ENCODE measurements around the gene NAV3.

The NAV3 gene

GRCh38 chr12:77830583-77831351 lies at the start of gene NAV3:
TSS of gene NAV3 (plus strand) at chr12:77830894. CDS start at chr12:77831462, 568 bp downstream.
- DNase-seq = no peak

GRCh38 chr12:77782034-77782433 lies 48.7 kb upstream of the NAV3 start:
- DNase-seq = no peak

- no peak for DNase-seq
Measured at GRCh38 chr12:77782766-77783165, 47.9 kb upstream of the NAV3 start.

- DNase-seq = no peak
Measured at GRCh38 chr12:77785211-77785610, 45.5 kb upstream of the NAV3 start.

- DNase-seq = no peak
Measured at GRCh38 chr12:77786675-77787074, 44.0 kb upstream of the NAV3 start.

- no peak for DNase-seq
Measured at GRCh38 chr12:77788231-77789168, 42.2 kb upstream of the NAV3 start.

GRCh38 chr12:77795699-77796098 lies 35.0 kb upstream of the NAV3 start:
- DNase-seq = no peak

GRCh38 chr12:77796775-77797174 lies 33.9 kb upstream of the NAV3 start:
- DNase-seq = no peak

- no peak for DNase-seq
Measured at GRCh38 chr12:77800501-77800900, 30.2 kb upstream of the NAV3 start.

- DNase-seq = no peak
Measured at GRCh38 chr12:77808534-77808933, 22.2 kb upstream of the NAV3 start.

GRCh38 chr12:77813558-77813957 lies 17.1 kb upstream of the NAV3 start:
- DNase-seq = no peak

GRCh38 chr12:77814386-77814785 lies 16.3 kb upstream of the NAV3 start:
- DNase-seq = no peak

GRCh38 chr12:77816196-77816595 lies 14.5 kb upstream of the NAV3 start:
- DNase-seq = no peak

- no peak for DNase-seq
Measured at GRCh38 chr12:77817276-77817675, 13.4 kb upstream of the NAV3 start.

- no peak for DNase-seq
Measured at GRCh38 chr12:77818351-77818750, 12.3 kb upstream of the NAV3 start.

- DNase-seq = no peak
Measured at GRCh38 chr12:77821699-77822203, 8.9 kb upstream of the NAV3 start.

- no peak for DNase-seq
Measured at GRCh38 chr12:77833329-77833728, 2.6 kb downstream of the NAV3 start.

- no peak for DNase-seq
Measured at GRCh38 chr12:77834618-77835017, 3.9 kb downstream of the NAV3 start.

GRCh38 chr12:77835969-77836368 lies 5.3 kb downstream of the NAV3 start:
- no peak for DNase-seq

- DNase-seq = no peak
Measured at GRCh38 chr12:77837876-77838291, 7.2 kb downstream of the NAV3 start.

- DNase-seq = no peak
Measured at GRCh38 chr12:77841521-77841920, 10.8 kb downstream of the NAV3 start.

GRCh38 chr12:77842430-77842829 lies 11.7 kb downstream of the NAV3 start:
- no peak for DNase-seq

- no peak for DNase-seq
Measured at GRCh38 chr12:77845831-77846230, 15.1 kb downstream of the NAV3 start.

- no peak for DNase-seq
Measured at GRCh38 chr12:77847060-77847541, 16.4 kb downstream of the NAV3 start.
